Endothelial cell of umbilical vein (primary cell): ENCODE measurements around the gene ZDHHC7.

Source experiments
- JUN ChIP-seq: IDR thresholded peaks from 2 replicates; pipeline ENCODE4 v1.6.1; 2011; ENCODE audit warnings: borderline replicate concordance, low read depth; ENCODE audit not compliant: insufficient read length, insufficient read depth
- POLR2A ChIP-seq: IDR thresholded peaks from 2 replicates; pipeline ENCODE4 v1.6.1; 2012; ENCODE audit warnings: low read depth, mild to moderate bottlenecking, control low read depth, low read length
- TF ChIP-seq, protein P1 (sequence below), 2 donors: IDR thresholded peaks; 1 replicate in 1 of 2; 2 replicates in 1 of 2; pipeline ENCODE4 v1.5.1; 2011; ENCODE audit warnings: low read length in 2 of 2, mild to moderate bottlenecking in 2 of 2, moderate library complexity in 2 of 2, control low read depth in 1 of 2, inconsistent platforms in 1 of 2, low read depth in 1 of 2; ENCODE audit not compliant: insufficient read depth in 1 of 2; ENCODE audit errors: extremely low read depth in 1 of 2

DNA sequence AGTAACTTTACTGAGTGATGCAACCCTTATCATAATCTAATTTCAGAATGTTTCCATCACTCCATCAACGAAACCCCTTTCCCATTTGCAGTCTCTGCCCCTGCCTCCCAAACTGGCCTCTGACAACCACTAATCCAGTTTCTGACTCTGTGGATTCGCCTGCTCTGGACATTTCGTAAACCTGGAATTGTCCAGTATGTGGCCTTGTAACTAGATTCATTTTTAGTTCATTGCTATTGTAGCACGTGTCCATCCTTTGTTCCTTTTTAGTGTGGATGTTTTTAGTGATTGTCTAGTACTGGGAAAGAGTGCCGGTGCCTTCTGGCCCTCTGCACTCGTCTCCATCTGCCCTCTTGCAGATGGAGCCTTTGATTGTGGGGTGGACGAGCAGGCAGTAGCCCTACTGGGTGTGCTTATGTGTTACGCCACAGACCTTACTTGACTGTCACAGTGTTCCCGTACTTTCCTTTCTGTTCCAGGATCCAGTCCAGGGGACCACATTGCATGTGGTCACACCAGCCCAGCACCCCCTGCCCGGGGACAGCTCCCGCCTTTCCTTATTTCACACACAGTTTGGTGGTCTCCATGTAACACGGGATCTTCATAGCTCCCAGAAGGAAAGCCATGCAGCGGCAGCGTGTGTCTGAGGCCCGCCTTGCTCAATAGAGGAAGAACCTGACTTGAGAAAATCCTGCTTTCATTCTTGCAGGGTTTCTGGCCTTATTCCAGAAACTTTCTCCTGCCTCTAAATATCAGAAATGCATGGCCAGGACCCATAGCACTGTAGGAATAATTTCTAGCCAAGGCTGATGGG is 25.1 kb upstream of the ZDHHC7 start:
- no peak for TF ChIP-seq POLR2A
- TF ChIP-seq, protein P1, sequence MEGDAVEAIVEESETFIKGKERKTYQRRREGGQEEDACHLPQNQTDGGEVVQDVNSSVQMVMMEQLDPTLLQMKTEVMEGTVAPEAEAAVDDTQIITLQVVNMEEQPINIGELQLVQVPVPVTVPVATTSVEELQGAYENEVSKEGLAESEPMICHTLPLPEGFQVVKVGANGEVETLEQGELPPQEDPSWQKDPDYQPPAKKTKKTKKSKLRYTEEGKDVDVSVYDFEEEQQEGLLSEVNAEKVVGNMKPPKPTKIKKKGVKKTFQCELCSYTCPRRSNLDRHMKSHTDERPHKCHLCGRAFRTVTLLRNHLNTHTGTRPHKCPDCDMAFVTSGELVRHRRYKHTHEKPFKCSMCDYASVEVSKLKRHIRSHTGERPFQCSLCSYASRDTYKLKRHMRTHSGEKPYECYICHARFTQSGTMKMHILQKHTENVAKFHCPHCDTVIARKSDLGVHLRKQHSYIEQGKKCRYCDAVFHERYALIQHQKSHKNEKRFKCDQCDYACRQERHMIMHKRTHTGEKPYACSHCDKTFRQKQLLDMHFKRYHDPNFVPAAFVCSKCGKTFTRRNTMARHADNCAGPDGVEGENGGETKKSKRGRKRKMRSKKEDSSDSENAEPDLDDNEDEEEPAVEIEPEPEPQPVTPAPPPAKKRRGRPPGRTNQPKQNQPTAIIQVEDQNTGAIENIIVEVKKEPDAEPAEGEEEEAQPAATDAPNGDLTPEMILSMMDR (IDR thresholded peaks at IDR 0.05; ENCODE audit: extremely low read depth in 1 of 2, insufficient read depth in 1 of 2, low read depth in 1 of 2, low read length in 2 of 2), result no peak
- no peak for TF ChIP-seq JUN
